HL-60 (cell line): ENCODE measurements around the gene TSR2.

Source experiments
- CTCF ChIP-seq: IDR thresholded peaks from one replicate; pipeline ENCODE4 v1.5.1; 2011; ENCODE audit warnings: low read length, control low read depth, inconsistent platforms; ENCODE audit not compliant: insufficient read depth
- GABPA ChIP-seq: IDR thresholded peaks from 2 replicates; pipeline ENCODE4 v1.6.1; 2012; ENCODE audit warnings: low read depth
- POLR2AphosphoS5 ChIP-seq: IDR thresholded peaks from 2 replicates; pipeline ENCODE4 v1.6.1; 2012; ENCODE audit warnings: low read depth
- REST ChIP-seq: IDR thresholded peaks from 2 replicates; pipeline ENCODE4 v1.6.1; 2012; ENCODE audit warnings: low read depth; ENCODE audit not compliant: insufficient replicate concordance
- SPI1 ChIP-seq: IDR thresholded peaks from 2 replicates; pipeline ENCODE4 v1.6.1; 2012; ENCODE audit warnings: low read depth, mild to moderate bottlenecking, borderline replicate concordance

- no peak for TF ChIP-seq CTCF
- no peak for TF ChIP-seq REST
- no peak for TF ChIP-seq SPI1
- TF ChIP-seq POLR2AphosphoS5 = no peak
- no peak for TF ChIP-seq GABPA
Measured at GRCh38 chrX:54416965-54417364, 23.2 kb upstream of the TSR2 start.
